A549 treated with CpdA at 1 μM for 4 hours (cell line): ENCODE data around the gene CD59. TPM values are rescaled to one million over a fixed set of nuclear protein-coding genes. Genes with fewer than 3 reads are reported as not detected.

ENCODE experiments used
- total RNA-seq: library from RNA; stranded (reverse); fragments of 200-300 nt; extraction: Qiagen RNA extraction; gene quantifications from 5 replicates; pipeline ENCODE4 v1.2.3, GENCODE V29; 2022; ENCODE audit warnings: low read depth

CD59 gene, protein sequence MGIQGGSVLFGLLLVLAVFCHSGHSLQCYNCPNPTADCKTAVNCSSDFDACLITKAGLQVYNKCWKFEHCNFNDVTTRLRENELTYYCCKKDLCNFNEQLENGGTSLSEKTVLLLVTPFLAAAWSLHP
- total RNA-seq = 641 to 848 TPM (median 804 TPM) in 5 replicates

GRCh38 chr11:33736148-33736812 is at the start of gene CD59:
Gene CD59 (minus strand): TSS chr11:33736423. CDS start chr11:33722445, 13,978 bp downstream.

GRCh38 chr11:33773987-33774735 is 37.9 kb upstream of the CD59 start, which contains the start of gene FBXO3:
Gene FBXO3 (minus strand): TSS chr11:33774520. CDS start chr11:33774497, 23 bp downstream.

DNA sequence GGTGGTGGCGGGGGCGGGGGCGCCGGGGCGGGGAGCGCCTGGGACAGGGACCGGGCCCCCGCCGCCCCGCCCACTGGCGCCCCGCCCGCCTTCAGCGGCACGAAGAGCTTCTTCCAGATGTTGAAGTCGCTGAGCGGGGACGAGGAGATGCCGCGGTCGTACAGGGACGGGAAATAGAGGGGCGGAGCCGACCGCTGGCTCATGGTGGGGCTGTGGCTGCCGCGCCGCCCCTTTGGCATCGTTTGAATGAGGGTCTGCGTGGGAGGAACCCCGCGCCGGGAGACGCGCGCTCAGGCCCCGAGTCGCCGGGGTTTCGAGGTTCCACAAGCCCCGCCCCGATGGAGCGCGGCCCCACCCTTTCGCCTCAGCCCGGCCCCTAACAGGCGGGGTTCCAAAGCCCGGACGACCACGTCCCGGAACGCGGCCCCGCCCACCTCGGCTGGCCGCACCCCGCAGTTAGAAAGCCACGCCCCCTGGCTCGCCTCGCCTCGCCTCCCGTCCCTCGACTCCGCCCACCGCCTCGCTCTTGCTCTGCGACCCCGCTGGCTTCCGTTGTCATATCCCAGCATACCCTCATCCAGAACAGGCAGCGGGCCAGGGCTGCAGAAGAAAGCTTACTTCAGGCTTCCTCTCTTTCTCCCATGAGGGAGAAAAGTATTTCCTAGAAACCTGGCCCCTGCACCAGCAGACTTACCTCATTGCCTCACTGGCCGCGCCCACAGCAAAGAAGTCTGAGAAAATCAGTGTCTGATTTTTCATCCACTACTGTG is 35.5 kb downstream of the CD59 start, which contains the start of gene C11orf91:
Gene C11orf91, minus strand, starts transcription at position 325 of the 770 bp plus-strand sequence. Its CDS starts 86 bp downstream, at position 239.

Other genes starting within 250 kb of the CD59 start
- gene C11orf91, start 35.6 kb downstream of the CD59 start, total RNA-seq = 0.50 to 1.1 TPM (median 0.66 TPM) in 5 replicates
- gene FBXO3, start 38.1 kb upstream of the CD59 start, total RNA-seq = 23.7 to 29.1 TPM (median 28.0 TPM) in 5 replicates
- 0.50 to 0.91 TPM (median 0.62 TPM) in 5 replicates for gene LMO2, start 155.7 kb upstream of the CD59 start, total RNA-seq